GM21786 (cell line): ENCODE measurements around the gene SHC1.

ENCODE experiments used
- ATAC-seq: cut with Tn5 transposase; IDR thresholded peaks from one replicate; pipeline ENCODE4 v1.9.1; 2021; ENCODE audit not compliant: unreplicated experiment

The SHC1 gene

DNA sequence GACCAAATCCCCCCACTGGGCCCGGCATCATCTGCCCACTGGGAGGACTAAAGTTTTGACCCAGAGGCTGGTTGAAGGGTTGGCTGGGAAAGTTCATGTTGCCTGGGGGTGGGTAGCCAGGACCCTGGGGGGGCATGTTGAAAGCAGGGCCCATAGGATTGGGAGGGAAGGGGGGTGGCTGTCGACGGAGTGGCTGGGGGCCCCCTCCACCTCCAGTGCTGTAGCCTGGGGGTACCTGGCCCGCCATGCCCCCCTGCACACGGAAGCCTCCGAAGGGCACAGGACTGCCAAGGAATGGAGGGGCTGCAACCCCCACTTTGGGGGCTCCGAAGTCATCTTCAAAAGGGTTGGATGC, 11.1 kb downstream of the SHC1 start:
- no peak for ATAC-seq

DNA sequence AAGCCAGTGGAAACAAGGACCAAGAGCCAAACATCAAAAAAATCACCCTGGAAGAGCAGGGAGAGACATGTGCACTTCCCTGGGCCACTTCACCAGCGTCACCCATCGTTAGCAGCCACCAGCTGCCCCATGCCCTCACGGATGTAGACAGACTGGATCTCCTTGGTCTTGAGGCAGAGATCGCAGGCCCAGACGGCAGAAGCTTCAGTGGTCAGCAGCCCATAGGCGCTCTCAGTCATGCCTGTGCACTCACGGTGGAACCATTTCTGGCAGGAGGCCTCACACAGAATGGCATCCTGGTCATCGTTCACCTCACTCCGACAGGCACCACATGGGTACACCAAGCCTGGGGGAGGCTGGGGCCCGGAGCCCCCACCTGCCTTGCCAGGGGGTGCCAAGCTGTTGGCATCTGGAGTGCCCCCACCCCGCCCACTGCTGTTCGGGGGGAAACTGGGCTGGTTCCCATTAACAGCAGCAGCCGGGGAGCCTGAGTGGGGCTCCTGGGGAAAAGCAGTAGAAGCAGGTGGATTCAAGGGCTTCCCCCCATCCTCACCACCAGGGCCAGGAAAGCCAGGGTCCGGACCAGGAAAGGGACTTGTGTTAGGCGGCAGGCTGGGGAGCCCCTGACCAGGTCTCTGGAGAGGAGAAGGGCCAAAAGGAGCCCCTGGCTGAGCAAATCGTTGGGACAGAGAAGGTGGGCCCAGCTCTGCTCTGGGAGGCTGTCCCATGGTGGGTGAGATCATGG, 11.7 kb downstream of the SHC1 start:
- ATAC-seq, result no peak

DNA sequence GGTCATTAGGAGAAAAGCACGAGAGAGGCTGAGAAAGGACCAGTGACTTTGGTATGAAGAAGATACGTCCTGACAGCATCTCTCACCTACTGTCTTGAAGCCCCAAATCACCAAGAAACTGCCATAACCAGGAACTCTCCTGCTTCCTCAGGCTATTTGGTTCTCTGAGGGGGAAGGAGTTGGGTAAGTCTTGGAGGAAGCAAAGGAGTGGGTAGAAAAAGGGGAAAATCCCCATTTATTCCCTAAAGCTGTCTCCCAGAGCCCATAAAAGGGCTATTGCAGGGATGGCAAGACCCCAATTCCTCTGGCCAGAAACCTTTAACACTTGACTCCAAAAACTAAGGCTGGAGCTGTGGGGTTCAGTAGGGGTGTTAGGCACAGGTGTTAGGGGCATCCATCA, 12.5 kb downstream of the SHC1 start:
- no peak for ATAC-seq

DNA sequence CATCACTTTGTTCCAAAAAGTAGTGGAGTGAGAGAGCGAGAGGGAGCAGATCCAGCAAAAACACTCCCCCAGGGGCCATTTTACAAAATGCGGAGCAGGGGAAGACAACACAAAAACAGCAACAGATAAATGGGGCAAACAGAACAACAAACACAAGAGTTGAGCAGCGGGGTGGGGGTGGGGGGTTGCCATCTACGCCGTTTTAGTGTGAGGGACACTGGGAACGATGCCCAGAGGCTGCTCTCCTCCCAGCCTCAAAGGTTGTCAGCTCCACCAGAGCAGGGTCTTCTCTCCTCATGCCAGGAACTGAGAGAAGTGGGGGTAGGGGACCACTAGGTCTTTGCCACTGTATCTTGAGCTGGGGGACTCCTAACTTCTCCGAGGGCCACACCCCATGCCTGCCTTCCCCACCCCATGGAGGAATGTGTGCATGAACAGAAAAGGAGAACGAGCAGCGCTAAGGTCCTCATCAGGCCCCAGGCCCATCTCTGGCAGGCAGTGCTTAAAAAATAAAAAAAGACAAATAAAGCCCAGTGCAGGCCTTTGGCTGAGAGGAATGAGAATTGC, 13.4 kb downstream of the SHC1 start:
- ATAC-seq, result no peak

- no peak for ATAC-seq
Measured at GRCh38 chr1:154956544-154956941, 14.0 kb downstream of the SHC1 start.

- peak; percentile 59 for ATAC-seq
Measured at GRCh38 chr1:154955718-154956543, 14.6 kb downstream of the SHC1 start, which contains the start of gene PBXIP1. Gene PBXIP1, minus strand, starts transcription at chr1:154956099. Its CDS starts 2,378 bp downstream, at chr1:154953721.

DNA sequence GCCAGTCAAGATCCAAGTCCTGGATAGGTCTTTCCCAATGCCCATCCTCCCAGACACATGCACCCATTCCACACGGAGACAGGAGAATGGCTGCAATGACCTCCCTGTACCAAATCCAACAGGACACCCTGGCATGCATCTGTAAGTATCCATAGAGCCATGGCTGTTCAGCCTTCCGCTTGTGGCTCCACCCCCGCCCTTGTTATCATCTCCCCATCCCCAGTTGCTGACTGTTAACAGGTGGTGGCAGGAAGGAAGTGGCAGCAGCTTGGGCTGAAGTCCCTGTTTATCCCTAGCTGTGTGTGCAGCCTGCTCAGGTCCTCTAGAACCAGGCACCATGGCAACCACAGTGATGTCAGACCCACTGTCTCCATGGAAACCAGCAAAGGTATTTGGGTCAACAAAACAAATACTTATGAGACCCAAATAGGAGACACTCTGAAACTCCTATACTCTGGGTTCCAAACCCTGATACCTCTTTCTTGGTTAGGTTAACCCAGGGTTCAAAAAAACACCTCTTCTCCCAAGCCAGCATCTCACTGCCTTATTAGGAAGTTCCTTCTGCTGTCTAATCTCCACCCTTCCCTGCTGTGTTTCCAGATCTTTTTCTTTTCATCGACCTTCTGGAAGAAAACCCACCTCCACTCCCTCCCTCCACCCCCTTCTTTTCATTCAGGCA, 15.4 kb downstream of the SHC1 start:
- ATAC-seq, result peak; percentile 56

GRCh38 chr1:154954541-154954940, 16.0 kb downstream of the SHC1 start:
- no peak for ATAC-seq

GRCh38 chr1:154953611-154954038, 16.9 kb downstream of the SHC1 start:
- no peak for ATAC-seq

- no peak for ATAC-seq
Measured at GRCh38 chr1:154952664-154953063, 17.9 kb downstream of the SHC1 start.

DNA sequence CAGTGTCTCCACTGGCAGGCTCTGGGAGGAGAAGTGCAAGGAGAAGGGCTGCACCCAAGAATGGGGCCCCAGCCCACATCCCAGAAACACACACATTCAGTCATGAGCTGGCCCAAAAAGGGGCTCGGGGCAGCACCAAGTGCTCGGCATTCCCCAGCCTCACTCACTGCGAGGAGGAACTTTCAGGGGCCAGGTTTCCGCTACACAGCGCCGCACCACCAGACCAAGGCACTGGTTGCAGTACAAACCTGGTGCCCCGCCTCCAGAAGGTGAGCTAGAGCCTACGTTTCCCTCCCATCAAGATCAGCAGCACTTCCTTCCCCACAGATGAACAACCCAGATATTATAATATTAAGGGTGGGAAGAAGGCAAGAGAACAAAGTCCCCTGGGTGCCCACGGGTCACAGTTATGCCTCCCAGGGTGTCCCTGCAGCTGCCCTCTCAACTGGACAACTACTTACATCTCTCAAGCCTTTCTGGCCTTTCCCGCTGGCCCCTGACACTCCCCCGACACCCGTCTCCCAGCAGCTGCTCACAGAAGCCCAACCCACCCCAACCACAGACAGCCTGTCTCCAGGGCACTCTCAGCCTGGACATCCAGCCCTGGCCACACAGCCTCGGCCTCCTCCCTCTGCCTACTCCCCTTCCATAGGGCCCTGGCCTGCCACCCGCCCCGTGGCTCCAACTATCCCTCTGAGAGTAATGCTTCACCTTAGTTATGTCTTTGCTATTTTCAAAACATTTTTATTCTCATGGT, 18.5 kb downstream of the SHC1 start:
- no peak for ATAC-seq

DNA sequence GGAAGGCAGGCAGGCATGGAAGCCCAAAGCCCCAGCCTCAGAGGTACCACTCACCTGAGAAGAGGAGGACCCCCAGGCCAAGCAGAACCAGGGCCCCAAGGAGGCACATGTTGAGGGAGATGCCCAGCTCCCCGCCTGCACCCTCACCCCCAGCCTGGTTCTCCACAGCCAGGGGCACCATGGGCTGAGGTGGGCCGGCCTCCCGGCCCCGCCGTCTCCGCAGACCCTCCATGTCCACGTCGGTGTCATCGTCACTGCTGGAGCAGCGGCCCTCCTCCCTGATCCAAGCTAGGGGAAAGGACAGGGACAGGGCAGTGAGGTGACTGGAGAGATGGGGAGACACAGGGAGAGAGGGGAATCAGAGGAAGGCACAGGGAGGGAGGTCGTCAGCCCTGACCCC, 22.5 kb downstream of the SHC1 start:
- ATAC-seq, result no peak

DNA sequence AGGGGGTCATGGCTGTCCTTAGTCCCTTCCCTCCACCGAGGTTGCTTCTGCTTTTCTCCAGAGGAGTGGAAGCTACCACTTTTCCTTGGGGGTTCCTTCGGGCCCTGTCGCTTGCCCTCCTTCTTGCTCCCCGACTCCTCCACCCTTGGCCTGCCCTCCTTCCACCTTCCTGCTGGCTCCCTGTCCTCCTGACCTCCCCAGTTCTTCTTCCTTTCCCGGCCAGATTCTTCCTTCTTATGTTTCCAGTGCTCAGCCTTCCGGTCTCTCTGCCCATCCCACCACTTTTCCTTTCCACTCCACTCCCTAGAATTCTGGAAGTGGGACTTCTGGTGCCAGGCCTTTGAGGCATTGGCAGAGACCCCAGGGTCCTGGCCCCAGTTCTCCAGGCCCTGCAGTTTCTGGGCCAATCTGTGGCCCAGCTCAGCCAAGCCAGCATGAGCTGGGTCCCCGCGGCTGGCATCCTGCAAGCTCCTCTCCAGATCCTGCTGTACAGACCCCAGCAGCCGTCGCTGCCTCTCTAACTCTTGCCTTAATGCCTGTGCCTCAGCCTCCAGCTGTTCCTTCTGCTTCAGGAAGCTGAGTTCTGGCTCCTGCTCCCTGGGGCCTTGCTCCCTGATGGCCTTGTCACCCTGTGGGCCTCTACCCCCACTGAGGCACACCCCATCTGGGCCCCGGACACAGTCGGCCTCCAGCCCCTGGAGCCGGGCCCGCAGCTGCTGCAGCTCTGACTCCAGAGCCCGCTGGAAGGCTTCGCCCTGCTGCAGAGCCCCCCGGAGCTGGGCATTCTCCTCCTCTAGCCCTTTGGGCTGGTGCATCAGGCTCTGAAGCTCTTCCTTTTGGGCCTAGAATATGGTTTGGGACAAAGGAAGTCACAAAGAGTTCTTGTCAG, 24.3 kb downstream of the SHC1 start:
- no peak for ATAC-seq

- ATAC-seq, result no peak
Measured at GRCh38 chr1:154945160-154945961, 25.2 kb downstream of the SHC1 start.

DNA sequence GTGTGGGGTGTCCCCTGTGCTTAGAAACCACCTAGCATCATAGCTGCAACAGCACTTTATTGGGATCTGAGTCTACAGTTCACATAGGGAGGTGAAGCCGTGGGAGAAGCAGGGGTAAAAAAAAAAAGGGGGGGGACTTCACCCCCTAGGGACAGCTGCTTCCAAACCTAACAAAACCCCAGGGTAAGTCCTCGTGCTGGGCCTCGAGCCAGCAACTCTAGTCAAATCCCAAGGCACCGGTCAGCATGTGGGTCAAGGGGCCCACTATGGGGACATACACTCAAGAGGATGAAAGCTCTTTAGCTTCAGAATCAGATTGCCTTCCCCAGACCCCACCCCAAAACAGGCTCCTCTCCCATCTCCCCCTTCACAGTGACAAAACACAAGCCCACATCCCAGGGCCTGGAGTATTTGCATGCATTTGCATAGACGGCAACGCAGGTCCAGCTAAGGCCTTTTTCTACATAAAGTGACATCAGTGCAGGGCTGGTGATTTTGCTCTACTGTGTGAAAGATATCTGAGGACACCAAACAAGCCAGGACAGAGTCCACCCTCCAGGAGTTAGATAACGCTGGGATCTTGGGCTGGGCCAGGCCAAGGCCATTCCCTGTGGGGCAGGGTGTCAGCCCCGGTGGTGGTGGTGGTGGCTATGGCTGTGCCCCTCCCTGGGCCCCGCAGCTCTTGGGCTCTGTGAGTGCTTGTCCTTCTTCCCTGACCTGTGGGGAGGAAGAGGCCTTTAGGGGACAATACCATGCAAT, 26.0 kb downstream of the SHC1 start:
- ATAC-seq, result no peak

DNA sequence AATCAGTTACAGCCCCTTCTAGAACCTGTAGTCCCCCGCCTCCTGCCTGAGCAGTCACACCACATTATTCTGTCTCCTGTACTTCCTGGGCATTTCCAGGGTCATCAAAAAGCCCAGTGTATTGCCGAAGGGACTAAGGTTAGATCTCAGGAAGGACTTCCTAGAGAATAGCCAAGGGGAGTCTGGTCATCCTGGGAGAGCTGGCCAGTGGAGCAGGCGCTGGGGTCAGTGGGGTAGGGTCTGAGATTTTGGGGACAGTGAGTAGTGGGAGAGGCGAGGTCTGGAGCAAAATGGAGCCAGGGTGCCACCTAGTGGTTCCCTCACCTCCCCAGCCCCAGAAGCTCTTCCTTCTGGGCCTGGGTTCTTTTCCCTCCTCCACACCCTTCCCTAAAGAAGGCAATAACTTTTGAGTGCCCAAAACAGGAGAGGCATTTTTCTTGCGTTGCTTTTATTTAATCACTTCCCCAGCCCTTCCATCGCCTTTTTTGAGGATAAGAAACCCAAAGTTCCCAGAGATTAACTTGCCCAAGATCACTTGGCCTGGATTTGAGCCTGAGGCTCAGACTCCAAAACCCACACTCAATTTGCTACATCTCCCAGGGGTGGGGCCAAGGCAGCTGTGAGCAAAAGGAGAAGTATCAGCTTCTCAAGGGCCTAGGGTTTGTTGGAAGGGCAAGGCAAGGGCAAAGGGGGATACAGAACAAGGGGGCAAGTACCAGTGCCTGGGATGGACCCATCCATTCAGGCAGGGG, 26.7 kb downstream of the SHC1 start:
- ATAC-seq, result no peak

- no peak for ATAC-seq
Measured at GRCh38 chr1:154941333-154942013, 29.1 kb downstream of the SHC1 start.
